Muscle layer of duodenum (tissue), 2 donors: ENCODE measurements around the gene LRRC4C.

Source experiments
- H3K27ac ChIP-seq: one replicate; pipeline ENCODE4 v1.7.0; 2013; ENCODE audit warnings: mild to moderate bottlenecking, low read length
- H3K27me3 ChIP-seq: one replicate; pipeline ENCODE4 v1.7.0; 2013; ENCODE audit warnings: low read depth, mild to moderate bottlenecking, control low read depth, low read length
- H3K36me3 ChIP-seq, 2 donors: one replicate each; pipeline ENCODE4 v1.7.0; 2013; ENCODE audit warnings: low read length in 2 of 2, control low read depth in 1 of 2, mild to moderate bottlenecking in 1 of 2; ENCODE audit not compliant: insufficient read depth in 2 of 2, control insufficient read depth in 1 of 2
- H3K4me1 ChIP-seq, 2 donors: one replicate each; pipeline ENCODE4 v1.7.0; 2013; ENCODE audit warnings: low read length in 2 of 2, mild to moderate bottlenecking in 2 of 2, control low read depth in 1 of 2, moderate library complexity in 1 of 2; ENCODE audit not compliant: insufficient read depth in 2 of 2, control insufficient read depth in 1 of 2
- H3K4me3 ChIP-seq, 2 donors: one replicate each; pipeline ENCODE4 v1.7.0; 2013; ENCODE audit warnings: low read length in 2 of 2, low read depth in 1 of 2, mild to moderate bottlenecking in 1 of 2
- H3K9me3 ChIP-seq, 2 donors: one replicate each; pipeline ENCODE4 v1.7.0; 2013; ENCODE audit warnings: low read length in 2 of 2, control low read depth in 1 of 2, mild to moderate bottlenecking in 1 of 2; ENCODE audit not compliant: control insufficient read depth in 1 of 2
- donor health status: healthy.

LRRC4C gene

GRCh38 chr11:41323446-41323845 lies 136.0 kb downstream of the LRRC4C start:
- no peaks in the 10 kb centered on the region for H3K4me1 ChIP-seq
- no peaks in the 10 kb centered on the region for H3K9me3 ChIP-seq
- H3K27me3 ChIP-seq: no peaks in the 10 kb centered on the region
- no peak overlapping the region for H3K27ac ChIP-seq
- no peak overlapping the region for H3K4me3 ChIP-seq
- H3K36me3 ChIP-seq: no peaks in the 10 kb centered on the region

- H3K4me1 ChIP-seq: no peaks in the 10 kb centered on the region
- H3K27ac ChIP-seq: no peak overlapping the region
- H3K9me3 ChIP-seq: no peaks in the 10 kb centered on the region
- no peak overlapping the region for H3K4me3 ChIP-seq
- H3K27me3 ChIP-seq: no peaks in the 10 kb centered on the region
- H3K36me3 ChIP-seq: no peaks in the 10 kb centered on the region
Observed at GRCh38 chr11:41320653-41321052, 138.8 kb downstream of the LRRC4C start.

GRCh38 chr11:41320238-41320637 lies 139.2 kb downstream of the LRRC4C start:
- H3K27ac ChIP-seq: no peak overlapping the region
- no peaks in the 10 kb centered on the region for H3K36me3 ChIP-seq
- H3K9me3 ChIP-seq: no peaks in the 10 kb centered on the region
- no peaks in the 10 kb centered on the region for H3K4me1 ChIP-seq
- H3K4me3 ChIP-seq: no peak overlapping the region
- no peaks in the 10 kb centered on the region for H3K27me3 ChIP-seq

GRCh38 chr11:41319434-41319833 lies 140.0 kb downstream of the LRRC4C start:
- Histone ChIP-seq H3K36me3 (no peaks in the 10 kb centered on the region), H3K4me3 (no peak overlapping the region), H3K27me3 (no peaks in the 10 kb centered on the region), H3K4me1 (no peaks in the 10 kb centered on the region), H3K9me3 (no peaks in the 10 kb centered on the region), H3K27ac (no peak overlapping the region)

GRCh38 chr11:41316751-41317150 lies 142.7 kb downstream of the LRRC4C start:
- Histone ChIP-seq H3K9me3 (no peaks in the 10 kb centered on the region), H3K36me3 (no peaks in the 10 kb centered on the region), H3K27me3 (no peaks in the 10 kb centered on the region), H3K27ac (no peak overlapping the region), H3K4me3 (no peak overlapping the region), H3K4me1 (no peaks in the 10 kb centered on the region)

- no peak overlapping the region for H3K4me3 ChIP-seq
- H3K9me3 ChIP-seq: no peaks in the 10 kb centered on the region
- no peaks in the 10 kb centered on the region for H3K4me1 ChIP-seq
- no peaks in the 10 kb centered on the region for H3K27me3 ChIP-seq
- H3K27ac ChIP-seq: no peak overlapping the region
- no peaks in the 10 kb centered on the region for H3K36me3 ChIP-seq
Observed at GRCh38 chr11:41313226-41313625, 146.2 kb downstream of the LRRC4C start.

GRCh38 chr11:41309716-41310115 lies 149.7 kb downstream of the LRRC4C start:
- Histone ChIP-seq H3K36me3 (no peaks in the 10 kb centered on the region), H3K27me3 (no peaks in the 10 kb centered on the region), H3K4me1 (no peaks in the 10 kb centered on the region), H3K9me3 (no peaks in the 10 kb centered on the region), H3K4me3 (no peak overlapping the region), H3K27ac (no peak overlapping the region)

GRCh38 chr11:41309111-41309522 lies 150.3 kb downstream of the LRRC4C start:
- Histone ChIP-seq H3K4me3 (no peak overlapping the region), H3K4me1 (no peaks in the 10 kb centered on the region), H3K36me3 (no peaks in the 10 kb centered on the region), H3K9me3 (no peaks in the 10 kb centered on the region), H3K27me3 (no peaks in the 10 kb centered on the region), H3K27ac (no peak overlapping the region)

- no peaks in the 10 kb centered on the region for H3K27me3 ChIP-seq
- H3K4me3 ChIP-seq: no peak overlapping the region
- H3K36me3 ChIP-seq: no peaks in the 10 kb centered on the region
- no peaks in the 10 kb centered on the region for H3K4me1 ChIP-seq
- no peak overlapping the region for H3K27ac ChIP-seq
- no peaks in the 10 kb centered on the region for H3K9me3 ChIP-seq
Observed at GRCh38 chr11:41308286-41308685, 151.2 kb downstream of the LRRC4C start.

- H3K27ac ChIP-seq: no peak overlapping the region
- no peaks in the 10 kb centered on the region for H3K27me3 ChIP-seq
- H3K9me3 ChIP-seq: no peaks in the 10 kb centered on the region
- H3K4me3 ChIP-seq: no peak overlapping the region
- no peaks in the 10 kb centered on the region for H3K36me3 ChIP-seq
- H3K4me1 ChIP-seq: no peaks in the 10 kb centered on the region
Observed at GRCh38 chr11:41307296-41308080, 152.0 kb downstream of the LRRC4C start.

- no peaks in the 10 kb centered on the region for H3K9me3 ChIP-seq
- H3K4me1 ChIP-seq: no peaks in the 10 kb centered on the region
- H3K27ac ChIP-seq: no peak overlapping the region
- no peaks in the 10 kb centered on the region for H3K36me3 ChIP-seq
- no peaks in the 10 kb centered on the region for H3K27me3 ChIP-seq
- no peak overlapping the region for H3K4me3 ChIP-seq
Observed at GRCh38 chr11:41306431-41306830, 153.0 kb downstream of the LRRC4C start.

GRCh38 chr11:41301023-41301422 lies 158.4 kb downstream of the LRRC4C start:
- no peaks in the 10 kb centered on the region for H3K36me3 ChIP-seq
- no peaks in the 10 kb centered on the region for H3K4me1 ChIP-seq
- no peaks in the 10 kb centered on the region for H3K27me3 ChIP-seq
- H3K4me3 ChIP-seq: no peak overlapping the region
- H3K27ac ChIP-seq: no peak overlapping the region
- H3K9me3 ChIP-seq: no peaks in the 10 kb centered on the region
